Lower leg skin (tissue), 3 donors: ENCODE results near the gene CELF2.

ENCODE experiments used
- CTCF ChIP-seq, 3 donors: fragments of 450-650 bp; IDR thresholded peaks; one replicate each; pipeline ENCODE4 v1.5.1; 2016; ENCODE audit warnings: antibody characterized with exemption in 3 of 3, mild to moderate bottlenecking in 3 of 3, moderate library complexity in 2 of 3
- POLR2A ChIP-seq, 2 donors: fragments of 450-650 bp; IDR thresholded peaks; one replicate each; pipeline ENCODE4 v1.6.1; 2016 to 2017; ENCODE audit warnings: antibody characterized with exemption in 2 of 2, mild to moderate bottlenecking in 1 of 2, moderate library complexity in 1 of 2

- TF ChIP-seq CTCF (IDR thresholded peaks at IDR 0.05) = no peak
- TF ChIP-seq POLR2A (IDR thresholded peaks at IDR 0.05) = no peak
These were observed 113.5 kb downstream of the CELF2 start for GRCh38 chr10:11131112-11131639.
